Measurements from ENCODE around the gene ADIG. TPM values are rescaled to one million over a fixed set of nuclear protein-coding genes. Genes with fewer than 3 reads are reported as not detected.

The ADIG gene
- total and polyA plus RNA-seq, 2 of the 8 experiments (the other 6 are each of a cell fraction or from before 2014, with no cell fraction given) = not detected

GRCh38 chr20:38557174-38557573 lies 23.8 kb upstream of the ADIG start:
- no peaks in the 10 kb centered on the region for H3K27me3 ChIP-seq (replicated peaks in 1 of 4; ENCODE audit: control insufficient read depth in 3 of 4, extremely low read depth in 1 of 4, insufficient read depth in 3 of 4, low read length in 3 of 4)
- no peaks in the 10 kb centered on the region for H3K79me1 ChIP-seq (ENCODE audit: low read depth, low read length)
- no peak for FAIRE-seq
- no peaks in the 10 kb centered on the region for H3K23me2 ChIP-seq (ENCODE audit: low read depth, low read length)
- no peak overlapping the region for H3K27ac ChIP-seq (ENCODE audit: low read depth, low read length)
- no peak overlapping the region for H2AFZ ChIP-seq (ENCODE audit: low read length)
- no peak overlapping the region for H2BK5ac ChIP-seq (ENCODE audit: low read depth, low read length)
- peaks cover 2 to 25% (median 14%) of the 10 kb centered on the region in 4 experiments; a peak in 7 of 8 replicates for H3K36me3 ChIP-seq (ENCODE audit: control insufficient read depth in 2 of 4, insufficient read depth in 4 of 4, low read length in 3 of 4)
- no peak overlapping the region for H3K14ac ChIP-seq (ENCODE audit: insufficient read length)
- H2BK120ac ChIP-seq (replicated peaks; ENCODE audit: low read depth, low read length) = no peak overlapping the region
- no peak overlapping the region for H3K56ac ChIP-seq (replicated peaks; ENCODE audit: insufficient read length, low read depth, low read length)
- ChIA-PET POLR2A (ENCODE audit: partially characterized antibody) (no interaction called here), CTCF (ENCODE audit: partially characterized antibody) (no interaction called here)
- H4K20me1 ChIP-seq (replicated peaks in 1 of 2; ENCODE audit: control insufficient read depth in 1 of 2, insufficient read depth in 2 of 2, low read length in 2 of 2) = peaks cover 0 to 2% of the 10 kb centered on the region in 2 experiments
- H2BK12ac ChIP-seq (ENCODE audit: low read depth, low read length) = no peak overlapping the region
- no peak for DNase-seq (ENCODE audit: low read depth in 1 of 2, low spot score in 2 of 2)
- no peak overlapping the region for H4K8ac ChIP-seq (ENCODE audit: extremely low read depth, insufficient read depth, low read length)
- no peaks in the 10 kb centered on the region for H3K9me3 ChIP-seq (ENCODE audit: insufficient read depth in 2 of 2, low read depth in 1 of 2, low read length in 1 of 2)
- H3K4me1 ChIP-seq (replicated peaks in 1 of 4; ENCODE audit: control insufficient read depth in 3 of 4, insufficient read depth in 4 of 4, low read length in 3 of 4) = no peaks in the 10 kb centered on the region
- no peak overlapping the region for H3K4me3 ChIP-seq (ENCODE audit: extremely low read depth in 1 of 4, insufficient read depth in 2 of 4, low read depth in 3 of 4, low read length in 4 of 4)
- no peaks in the 10 kb centered on the region for H3K79me2 ChIP-seq (ENCODE audit: control insufficient read depth in 1 of 2, insufficient read depth in 2 of 2, low read length in 2 of 2)
- H3K4me2 ChIP-seq (ENCODE audit: insufficient read depth in 1 of 2, low read depth in 2 of 2, low read length in 2 of 2) = no peak overlapping the region
- WGBS, 2 experiments (ENCODE audit: extremely low coverage in 1 of 2, insufficient coverage in 1 of 2, insufficient read length in 1 of 2, insufficient replicate concordance in 2 of 2, low coverage in 1 of 2, low lambda C conversion rate in 2 of 2, missing lambda C conversion rate in 1 of 2) = 81% methylated on average over 2 of the region's 2 CpGs; no CpG with 5 or more reads in 1 of the 2 experiments
- H2BK20ac ChIP-seq (ENCODE audit: low read length) = no peak overlapping the region
- H4K5ac ChIP-seq (ENCODE audit: insufficient read length, low read depth, low read length) = no peak overlapping the region
- no peak overlapping the region for H2BK15ac ChIP-seq (ENCODE audit: low read length)
- H2AK5ac ChIP-seq (ENCODE audit: low read depth, low read length) = no peak overlapping the region
- no peak overlapping the region for H3K23ac ChIP-seq (ENCODE audit: insufficient read length)
- H4K91ac ChIP-seq (replicated peaks; ENCODE audit: insufficient read length, low read length) = no peak overlapping the region
- no peak overlapping the region for H3K9ac ChIP-seq (replicated peaks in 1 of 4; ENCODE audit: extremely low read depth in 1 of 4, low read depth in 3 of 4, low read length in 3 of 4)
- H3K18ac ChIP-seq (ENCODE audit: extremely low read depth, low read length) = no peak overlapping the region
- no peak overlapping the region for H3K4ac ChIP-seq (replicated peaks; ENCODE audit: insufficient read length, low read depth, low read length)
- TF ChIP-seq JUN (IDR thresholded peaks at IDR 0.05; ENCODE audit: low read depth, low read length) (no peak), NANOG (IDR thresholded peaks at IDR 0.05; ENCODE audit: insufficient read depth, low read depth, low read length, poor library complexity, severe bottlenecking) (no peak), JUND (IDR thresholded peaks at IDR 0.05; ENCODE audit: low read length) (no peak), SP4 (IDR thresholded peaks at IDR 0.05; ENCODE audit: low read length) (no peak), KDM1A (IDR thresholded peaks at IDR 0.05; ENCODE audit: borderline replicate concordance, low read length) (no peak), RFX5 (IDR thresholded peaks at IDR 0.05; ENCODE audit: borderline replicate concordance, low read depth, low read length) (no peak)
